Progenitor cell of endocrine pancreas (in vitro differentiated cells): Measurements from ENCODE around the gene IER5L. TPM values are rescaled to one million over a fixed set of nuclear protein-coding genes. Genes with fewer than 3 reads are reported as not detected.

Experiments used
- DNase-seq: peaks from one replicate; pipeline ENCODE4 v3.0.0; 2021; ENCODE audit warnings: low spot score; ENCODE audit not compliant: unreplicated experiment
- H3K27ac Mint-ChIP-seq: 2 replicates; pipeline ENCODE4 v1.8.0; 2021; ENCODE audit warnings: mild to moderate bottlenecking, moderate library complexity, mixed read lengths
- H3K27me3 Mint-ChIP-seq: 2 replicates; pipeline ENCODE4 v1.8.0; 2021; ENCODE audit warnings: mixed read lengths
- H3K36me3 Mint-ChIP-seq: 2 replicates; pipeline ENCODE4 v1.8.0; 2022; ENCODE audit warnings: mixed read lengths; ENCODE audit not compliant: insufficient read depth
- H3K4me1 Mint-ChIP-seq: 2 replicates; pipeline ENCODE4 v1.8.0; 2021; ENCODE audit warnings: low read depth, mixed read lengths
- H3K4me3 Mint-ChIP-seq: 2 replicates; pipeline ENCODE4 v1.8.0; 2021; ENCODE audit warnings: low read depth, mild to moderate bottlenecking, moderate library complexity, mixed read lengths
- H3K9me3 Mint-ChIP-seq: 2 replicates; pipeline ENCODE4 v1.8.0; 2021; ENCODE audit warnings: low read depth, mixed read lengths
- total RNA-seq: library from RNA; stranded (reverse); gene quantifications from 2 replicates; pipeline ENCODE4 v1.2.1, GENCODE V29; 2021
- TF ChIP-seq, protein P1 (sequence below): fragments of 200-600 bp; sonication (generic); IDR thresholded peaks from one replicate; pipeline ENCODE4 v1.5.0; 2021; ENCODE audit warnings: antibody characterized with exemption, mild to moderate bottlenecking; ENCODE audit not compliant: unreplicated experiment

The IER5L gene
- total RNA-seq, 1 donor from 2014 or later, result 21.8 TPM

- Mint-ChIP-seq H3K4me1 (peaks cover 18% of the 10 kb centered on the region), H3K4me3 (peak overlapping the region; percentile 91), H3K9me3 (no peaks in the 10 kb centered on the region), H3K36me3 (no peaks in the 10 kb centered on the region), H3K27me3 (peaks cover 18% of the 10 kb centered on the region), H3K27ac (peak overlapping the region; percentile 96)
- DNase-seq, result no peak
- TF ChIP-seq, protein P1, sequence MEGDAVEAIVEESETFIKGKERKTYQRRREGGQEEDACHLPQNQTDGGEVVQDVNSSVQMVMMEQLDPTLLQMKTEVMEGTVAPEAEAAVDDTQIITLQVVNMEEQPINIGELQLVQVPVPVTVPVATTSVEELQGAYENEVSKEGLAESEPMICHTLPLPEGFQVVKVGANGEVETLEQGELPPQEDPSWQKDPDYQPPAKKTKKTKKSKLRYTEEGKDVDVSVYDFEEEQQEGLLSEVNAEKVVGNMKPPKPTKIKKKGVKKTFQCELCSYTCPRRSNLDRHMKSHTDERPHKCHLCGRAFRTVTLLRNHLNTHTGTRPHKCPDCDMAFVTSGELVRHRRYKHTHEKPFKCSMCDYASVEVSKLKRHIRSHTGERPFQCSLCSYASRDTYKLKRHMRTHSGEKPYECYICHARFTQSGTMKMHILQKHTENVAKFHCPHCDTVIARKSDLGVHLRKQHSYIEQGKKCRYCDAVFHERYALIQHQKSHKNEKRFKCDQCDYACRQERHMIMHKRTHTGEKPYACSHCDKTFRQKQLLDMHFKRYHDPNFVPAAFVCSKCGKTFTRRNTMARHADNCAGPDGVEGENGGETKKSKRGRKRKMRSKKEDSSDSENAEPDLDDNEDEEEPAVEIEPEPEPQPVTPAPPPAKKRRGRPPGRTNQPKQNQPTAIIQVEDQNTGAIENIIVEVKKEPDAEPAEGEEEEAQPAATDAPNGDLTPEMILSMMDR, result no peak
Measured at GRCh38 chr9:129175515-129175824, 2.6 kb downstream of the IER5L start.

GRCh38 chr9:129174724-129175514 lies 3.1 kb downstream of the IER5L start:
- Mint-ChIP-seq H3K4me3 (peak overlapping the region; percentile 91), H3K36me3 (no peaks in the 10 kb centered on the region), H3K27me3 (peaks cover 18% of the 10 kb centered on the region), H3K27ac (peak overlapping the region; percentile 99), H3K9me3 (no peaks in the 10 kb centered on the region), H3K4me1 (peaks cover 16% of the 10 kb centered on the region)
- DNase-seq, result peak; percentile 44
- TF ChIP-seq, protein P1, result no peak

- no peaks in the 10 kb centered on the region for H3K9me3 Mint-ChIP-seq
- peak overlapping the region; percentile 91 for H3K4me3 Mint-ChIP-seq
- peaks cover 13% of the 10 kb centered on the region for H3K4me1 Mint-ChIP-seq
- peak; percentile 88 for DNase-seq
- H3K27me3 Mint-ChIP-seq, result peaks cover 18% of the 10 kb centered on the region
- TF ChIP-seq, protein P1, result peak; percentile 97
- H3K36me3 Mint-ChIP-seq, result no peaks in the 10 kb centered on the region
- H3K27ac Mint-ChIP-seq, result peak overlapping the region; percentile 99
Measured at GRCh38 chr9:129174102-129174723, 3.8 kb downstream of the IER5L start.

- no peaks in the 10 kb centered on the region for H3K9me3 Mint-ChIP-seq
- H3K27ac Mint-ChIP-seq, result peak overlapping the region; percentile 59
- DNase-seq, result no peak
- peak overlapping the region; percentile 28 for H3K4me3 Mint-ChIP-seq
- peaks cover 7% of the 10 kb centered on the region for H3K4me1 Mint-ChIP-seq
- TF ChIP-seq, protein P1, result no peak
- H3K36me3 Mint-ChIP-seq, result no peaks in the 10 kb centered on the region
- peaks cover 18% of the 10 kb centered on the region for H3K27me3 Mint-ChIP-seq
Measured at GRCh38 chr9:129173296-129174101, 4.6 kb downstream of the IER5L start.

- TF ChIP-seq, protein P1, result no peak
- Mint-ChIP-seq H3K9me3 (no peaks in the 10 kb centered on the region), H3K4me1 (peaks cover 11% of the 10 kb centered on the region), H3K4me3 (no peak overlapping the region), H3K27ac (no peak overlapping the region), H3K36me3 (no peaks in the 10 kb centered on the region), H3K27me3 (peaks cover 18% of the 10 kb centered on the region)
- no peak for DNase-seq
Measured at GRCh38 chr9:129172816-129173215, 5.2 kb downstream of the IER5L start.
